ENCODE data around the gene CMTM8.

Gene CMTM8

GRCh38 chr3:32257641-32258438 is 19.4 kb downstream of the CMTM8 start:
- Histone ChIP-seq H3K4me1 (ENCODE audit: insufficient read depth, low read length) (peaks cover 24% of the 10 kb centered on the region), H3K27ac (ENCODE audit: low read length) (0 out of 2 replicates have a peak overlapping the region, but pooled peaks have one; percentile 48), H3K9me3 (ENCODE audit: insufficient read depth, low read length, severe bottlenecking) (peaks cover 11% of the 10 kb centered on the region), H3K79me2 (ENCODE audit: insufficient read depth, low read length) (0 out of 2 replicates have a peak, but pooled peaks cover under 1% of the 10 kb centered on the region), H3K4me3 (ENCODE audit: low read depth in 1 of 2, low read length in 2 of 2) (no peak overlapping the region), H3K4me2 (ENCODE audit: insufficient read depth, low read length) (peak overlapping the region; percentile 37; the same call in 1 of the 2 replicates), H3K27me3 (ENCODE audit: insufficient read depth, low read length, poor library complexity) (no peaks in the 10 kb centered on the region), H4K20me1 (ENCODE audit: insufficient read depth, low read length) (no peaks in the 10 kb centered on the region), H3K9ac (ENCODE audit: low read depth, low read length) (0 out of 2 replicates have a peak overlapping the region, but pooled peaks have one; percentile 4), H2AFZ (ENCODE audit: low read depth, low read length) (no peak overlapping the region), H3K36me3 (ENCODE audit: insufficient read depth, low read length) (no peaks in the 10 kb centered on the region; the same call in 1 of the 2 replicates)
- no peak for TF ChIP-seq EZH2 (IDR thresholded peaks at IDR 0.05; ENCODE audit: borderline replicate concordance, low read depth, low read length, severe bottlenecking)
- TF ChIP-seq, protein P1, sequence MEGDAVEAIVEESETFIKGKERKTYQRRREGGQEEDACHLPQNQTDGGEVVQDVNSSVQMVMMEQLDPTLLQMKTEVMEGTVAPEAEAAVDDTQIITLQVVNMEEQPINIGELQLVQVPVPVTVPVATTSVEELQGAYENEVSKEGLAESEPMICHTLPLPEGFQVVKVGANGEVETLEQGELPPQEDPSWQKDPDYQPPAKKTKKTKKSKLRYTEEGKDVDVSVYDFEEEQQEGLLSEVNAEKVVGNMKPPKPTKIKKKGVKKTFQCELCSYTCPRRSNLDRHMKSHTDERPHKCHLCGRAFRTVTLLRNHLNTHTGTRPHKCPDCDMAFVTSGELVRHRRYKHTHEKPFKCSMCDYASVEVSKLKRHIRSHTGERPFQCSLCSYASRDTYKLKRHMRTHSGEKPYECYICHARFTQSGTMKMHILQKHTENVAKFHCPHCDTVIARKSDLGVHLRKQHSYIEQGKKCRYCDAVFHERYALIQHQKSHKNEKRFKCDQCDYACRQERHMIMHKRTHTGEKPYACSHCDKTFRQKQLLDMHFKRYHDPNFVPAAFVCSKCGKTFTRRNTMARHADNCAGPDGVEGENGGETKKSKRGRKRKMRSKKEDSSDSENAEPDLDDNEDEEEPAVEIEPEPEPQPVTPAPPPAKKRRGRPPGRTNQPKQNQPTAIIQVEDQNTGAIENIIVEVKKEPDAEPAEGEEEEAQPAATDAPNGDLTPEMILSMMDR (IDR thresholded peaks at IDR 0.05; ENCODE audit: borderline replicate concordance, extremely low read depth, low read length, poor library complexity, severe bottlenecking), result no peak
- DNase-seq (peak; percentile 65), ATAC-seq (ENCODE audit: insufficient read depth, low read depth) (peak; percentile 100)

- Histone ChIP-seq H3K4me2 (ENCODE audit: insufficient read depth, low read length) (no peak overlapping the region), H3K9me3 (ENCODE audit: insufficient read depth, low read length, severe bottlenecking) (peaks cover 9% of the 10 kb centered on the region), H2AFZ (ENCODE audit: low read depth, low read length) (no peak overlapping the region), H3K79me2 (ENCODE audit: insufficient read depth, low read length) (no peaks in the 10 kb centered on the region), H3K27me3 (ENCODE audit: insufficient read depth, low read length, poor library complexity) (no peaks in the 10 kb centered on the region), H4K20me1 (ENCODE audit: insufficient read depth, low read length) (no peaks in the 10 kb centered on the region), H3K36me3 (ENCODE audit: insufficient read depth, low read length) (no peaks in the 10 kb centered on the region; the same call in 1 of the 2 replicates), H3K9ac (ENCODE audit: low read depth, low read length) (no peak overlapping the region), H3K27ac (ENCODE audit: low read length) (no peak overlapping the region), H3K4me1 (ENCODE audit: insufficient read depth, low read length) (peaks cover 24% of the 10 kb centered on the region), H3K4me3 (ENCODE audit: low read depth in 1 of 2, low read length in 2 of 2) (no peak overlapping the region)
- no peak for TF ChIP-seq EZH2 (IDR thresholded peaks at IDR 0.05; ENCODE audit: borderline replicate concordance, low read depth, low read length, severe bottlenecking)
- ATAC-seq (ENCODE audit: insufficient read depth, low read depth) (no peak), DNase-seq (no peak)
These were observed 20.4 kb downstream of the CMTM8 start for GRCh38 chr3:32258869-32259268.

- H3K27ac ChIP-seq (ENCODE audit: low read length), result no peak overlapping the region
- H3K36me3 ChIP-seq (ENCODE audit: insufficient read depth, low read length), result no peaks in the 10 kb centered on the region; the same call in 1 of the 2 replicates
- no peak overlapping the region for H2AFZ ChIP-seq (ENCODE audit: low read depth, low read length)
- ATAC-seq (ENCODE audit: insufficient read depth, low read depth), result no peak
- H4K20me1 ChIP-seq (ENCODE audit: insufficient read depth, low read length), result no peaks in the 10 kb centered on the region
- peaks cover 24% of the 10 kb centered on the region for H3K4me1 ChIP-seq (ENCODE audit: insufficient read depth, low read length)
- H3K4me3 ChIP-seq (ENCODE audit: low read depth in 1 of 2, low read length in 2 of 2), result no peak overlapping the region
- H3K9ac ChIP-seq (ENCODE audit: low read depth, low read length), result no peak overlapping the region
- no peaks in the 10 kb centered on the region for H3K9me3 ChIP-seq (ENCODE audit: insufficient read depth, low read length, severe bottlenecking)
- no peaks in the 10 kb centered on the region for H3K27me3 ChIP-seq (ENCODE audit: insufficient read depth, low read length, poor library complexity)
- DNase-seq, result no peak
- H3K4me2 ChIP-seq (ENCODE audit: insufficient read depth, low read length), result no peak overlapping the region
- TF ChIP-seq, protein P1 (IDR thresholded peaks at IDR 0.05; ENCODE audit: borderline replicate concordance, extremely low read depth, low read length, poor library complexity, severe bottlenecking), result no peak
- no peak for TF ChIP-seq EZH2 (IDR thresholded peaks at IDR 0.05; ENCODE audit: borderline replicate concordance, low read depth, low read length, severe bottlenecking)
- no peaks in the 10 kb centered on the region for H3K79me2 ChIP-seq (ENCODE audit: insufficient read depth, low read length)
These were observed 23.1 kb downstream of the CMTM8 start for GRCh38 chr3:32261545-32261944.

DNA sequence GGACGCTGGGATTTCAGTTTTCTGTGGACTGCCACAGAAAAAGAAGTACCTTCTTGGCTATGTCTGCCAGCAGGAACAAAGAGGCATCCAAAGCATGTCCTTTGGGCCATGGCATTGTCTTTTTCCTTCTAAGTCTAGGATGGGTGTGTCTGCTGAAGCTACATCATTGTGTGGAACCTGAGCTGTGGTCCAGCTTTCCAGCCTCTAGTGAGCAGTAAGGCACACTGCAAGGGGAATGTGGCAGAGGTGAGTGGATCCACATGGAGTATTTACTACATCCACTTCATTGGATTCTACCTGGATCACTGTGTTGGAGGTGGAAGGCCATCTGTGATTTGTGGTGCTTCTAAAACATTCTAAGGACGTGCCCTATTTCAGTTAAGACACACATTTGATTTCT is 23.7 kb downstream of the CMTM8 start:
- H3K9me3 ChIP-seq (ENCODE audit: insufficient read depth, low read length, severe bottlenecking), result no peaks in the 10 kb centered on the region
- no peak overlapping the region for H3K4me2 ChIP-seq (ENCODE audit: insufficient read depth, low read length)
- no peaks in the 10 kb centered on the region; the same call in 1 of the 2 replicates for H3K36me3 ChIP-seq (ENCODE audit: insufficient read depth, low read length)
- peaks cover 18% of the 10 kb centered on the region for H3K4me1 ChIP-seq (ENCODE audit: insufficient read depth, low read length)
- TF ChIP-seq, protein P1 (IDR thresholded peaks at IDR 0.05; ENCODE audit: borderline replicate concordance, extremely low read depth, low read length, poor library complexity, severe bottlenecking), result no peak
- TF ChIP-seq EZH2 (IDR thresholded peaks at IDR 0.05; ENCODE audit: borderline replicate concordance, low read depth, low read length, severe bottlenecking), result no peak
- no peak overlapping the region for H2AFZ ChIP-seq (ENCODE audit: low read depth, low read length)
- ATAC-seq (ENCODE audit: insufficient read depth, low read depth), result no peak
- no peak overlapping the region for H3K9ac ChIP-seq (ENCODE audit: low read depth, low read length)
- DNase-seq, result no peak
- no peak overlapping the region for H3K4me3 ChIP-seq (ENCODE audit: low read depth in 1 of 2, low read length in 2 of 2)
- no peaks in the 10 kb centered on the region for H3K79me2 ChIP-seq (ENCODE audit: insufficient read depth, low read length)
- H3K27ac ChIP-seq (ENCODE audit: low read length), result no peak overlapping the region
- H4K20me1 ChIP-seq (ENCODE audit: insufficient read depth, low read length), result no peaks in the 10 kb centered on the region
- H3K27me3 ChIP-seq (ENCODE audit: insufficient read depth, low read length, poor library complexity), result no peaks in the 10 kb centered on the region
